BE2C (cell line): Measurements from ENCODE around the gene PPP1R37.

Experiments used
- DNase-seq: peaks from one replicate; pipeline ENCODE4 v3.0.0-alpha.2; 2020
- H3K27me3 ChIP-seq: fragments of 250-450 bp; sonication (Bioruptor Pico); 2 replicates; pipeline ENCODE4 v1.5.1; 2020; ENCODE audit warnings: mild to moderate bottlenecking
- H3K36me3 ChIP-seq: fragments of 250-450 bp; sonication (Bioruptor Pico); 2 replicates; pipeline ENCODE4 v1.5.1; 2020; ENCODE audit warnings: mild to moderate bottlenecking
- H3K4me1 ChIP-seq: fragments of 250-450 bp; sonication (Bioruptor Pico); 2 replicates; pipeline ENCODE4 v1.5.1; 2020
- H3K4me3 ChIP-seq: 2 replicates; pipeline ENCODE4 v1.5.1; 2011; ENCODE audit warnings: low read depth, low read length
- H3K9me3 ChIP-seq: fragments of 250-450 bp; sonication (Bioruptor Pico); 2 replicates; pipeline ENCODE4 v1.5.1; 2020
- TF ChIP-seq, protein P1 (sequence below): IDR thresholded peaks from 2 replicates; pipeline ENCODE4 v1.5.1; 2012; ENCODE audit warnings: mild to moderate bottlenecking, low read depth, low read length

The PPP1R37 gene

DNA sequence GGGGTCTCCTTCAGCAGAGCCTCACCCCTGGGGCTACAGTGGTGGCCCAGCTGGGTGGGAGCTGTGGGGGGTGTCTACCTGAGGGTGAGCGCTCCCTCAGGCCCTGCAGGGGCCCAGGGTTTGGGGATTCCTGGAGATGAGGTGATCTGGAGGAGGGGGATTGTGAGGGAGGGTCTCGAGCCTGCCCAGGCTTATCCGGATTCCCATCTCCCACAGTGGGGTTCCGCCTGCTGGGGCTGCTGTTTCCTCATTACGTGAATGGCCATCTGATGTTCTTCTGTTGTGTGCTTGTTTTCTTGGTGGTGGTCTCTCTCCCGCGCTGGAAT is 4.4 kb downstream of the PPP1R37 start:
- peaks cover 34% of the 10 kb centered on the region for H3K4me1 ChIP-seq
- TF ChIP-seq, protein P1, sequence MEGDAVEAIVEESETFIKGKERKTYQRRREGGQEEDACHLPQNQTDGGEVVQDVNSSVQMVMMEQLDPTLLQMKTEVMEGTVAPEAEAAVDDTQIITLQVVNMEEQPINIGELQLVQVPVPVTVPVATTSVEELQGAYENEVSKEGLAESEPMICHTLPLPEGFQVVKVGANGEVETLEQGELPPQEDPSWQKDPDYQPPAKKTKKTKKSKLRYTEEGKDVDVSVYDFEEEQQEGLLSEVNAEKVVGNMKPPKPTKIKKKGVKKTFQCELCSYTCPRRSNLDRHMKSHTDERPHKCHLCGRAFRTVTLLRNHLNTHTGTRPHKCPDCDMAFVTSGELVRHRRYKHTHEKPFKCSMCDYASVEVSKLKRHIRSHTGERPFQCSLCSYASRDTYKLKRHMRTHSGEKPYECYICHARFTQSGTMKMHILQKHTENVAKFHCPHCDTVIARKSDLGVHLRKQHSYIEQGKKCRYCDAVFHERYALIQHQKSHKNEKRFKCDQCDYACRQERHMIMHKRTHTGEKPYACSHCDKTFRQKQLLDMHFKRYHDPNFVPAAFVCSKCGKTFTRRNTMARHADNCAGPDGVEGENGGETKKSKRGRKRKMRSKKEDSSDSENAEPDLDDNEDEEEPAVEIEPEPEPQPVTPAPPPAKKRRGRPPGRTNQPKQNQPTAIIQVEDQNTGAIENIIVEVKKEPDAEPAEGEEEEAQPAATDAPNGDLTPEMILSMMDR: no peak
- no peak overlapping the region for H3K4me3 ChIP-seq
- H3K27me3 ChIP-seq: no peaks in the 10 kb centered on the region
- no peaks in the 10 kb centered on the region for H3K9me3 ChIP-seq
- DNase-seq: no peak
- peaks cover 18% of the 10 kb centered on the region for H3K36me3 ChIP-seq

DNA sequence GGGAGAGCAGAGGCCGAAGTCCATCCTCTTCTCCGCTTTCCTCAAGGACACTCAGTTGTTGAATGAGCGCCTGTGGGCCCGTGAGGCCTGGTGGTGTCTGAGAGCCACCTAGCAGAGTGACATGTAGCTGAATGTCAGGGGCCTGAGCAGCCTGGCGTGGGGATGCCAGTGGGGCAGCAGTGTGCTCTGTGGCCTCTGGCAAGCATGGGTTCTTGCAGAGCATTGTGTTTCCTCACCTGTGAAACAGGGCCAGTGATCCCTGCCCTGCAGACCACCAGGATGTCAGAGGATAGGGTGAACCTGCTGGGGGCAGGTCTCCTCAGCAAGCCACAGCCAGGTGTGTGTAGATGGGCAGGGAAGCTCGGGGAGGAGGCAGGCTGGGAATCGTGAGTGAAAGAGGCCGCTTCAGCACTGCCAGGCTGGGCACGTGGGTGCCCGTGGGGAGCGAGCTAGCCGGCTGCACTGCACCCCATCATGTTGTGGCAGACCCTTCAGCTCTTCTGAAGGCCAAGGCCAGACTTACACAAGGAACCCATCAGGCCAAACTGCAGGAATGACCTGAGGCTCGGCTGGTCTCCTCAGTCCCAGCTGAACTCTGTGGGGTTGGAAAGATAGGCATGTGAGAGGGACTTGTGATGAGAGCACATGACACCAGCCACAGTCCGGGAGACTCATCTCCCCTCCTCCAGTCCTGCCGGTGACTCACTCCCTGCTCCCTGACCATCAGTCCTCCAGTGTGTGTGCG is 5.0 kb downstream of the PPP1R37 start:
- TF ChIP-seq, protein P1: no peak
- Histone ChIP-seq H3K4me3 (peak overlapping the region; percentile 31), H3K4me1 (peaks cover 37% of the 10 kb centered on the region), H3K36me3 (peaks cover 18% of the 10 kb centered on the region), H3K27me3 (no peaks in the 10 kb centered on the region), H3K9me3 (no peaks in the 10 kb centered on the region)
- peak; percentile 77 for DNase-seq

DNA sequence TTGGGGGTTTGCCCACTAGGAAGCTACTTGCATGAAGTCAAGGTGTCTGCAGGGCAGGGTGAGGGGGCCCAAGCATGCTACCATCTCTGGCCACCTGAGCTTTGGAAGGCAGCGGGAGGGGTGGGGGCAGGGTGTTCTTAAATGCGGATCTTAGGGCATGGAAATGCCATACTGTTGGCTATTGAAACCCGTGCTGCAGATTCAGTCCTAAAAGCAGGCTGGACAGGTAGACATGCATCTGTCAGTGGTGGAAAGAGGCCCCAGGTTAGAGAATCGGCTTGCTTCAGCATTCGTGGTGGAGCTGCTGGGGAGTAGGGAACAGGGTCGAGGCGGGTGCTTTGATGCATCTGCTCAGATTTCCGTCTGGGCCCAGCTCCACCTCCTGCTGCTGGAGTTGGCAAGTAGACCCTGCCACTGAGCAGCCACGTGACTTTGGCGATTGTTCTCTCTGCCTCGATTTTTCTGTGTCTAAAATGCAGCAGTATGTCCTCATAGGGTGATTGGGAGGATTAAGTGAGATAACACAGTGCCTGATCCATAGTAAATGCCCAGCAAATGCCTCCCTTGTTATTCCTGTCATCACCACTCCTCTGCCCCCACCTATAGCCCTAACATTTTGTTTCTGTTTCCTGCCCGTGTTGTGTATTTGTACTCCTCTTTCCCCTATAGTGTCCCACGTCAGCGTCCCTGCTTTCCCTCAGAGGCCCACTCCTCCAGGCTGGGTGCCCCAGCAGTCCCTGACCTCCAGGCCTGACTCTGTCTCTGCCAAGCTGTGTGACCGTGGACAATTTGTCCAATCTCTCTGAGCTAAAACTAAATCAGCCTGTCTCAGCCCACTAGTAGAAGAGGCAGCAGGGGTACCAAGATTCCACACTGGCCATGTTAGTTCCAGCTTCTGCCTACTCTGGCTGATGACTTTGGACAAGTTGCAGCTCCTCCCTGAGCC is 5.8 kb downstream of the PPP1R37 start:
- peak; percentile 58 for DNase-seq
- Histone ChIP-seq H3K27me3 (no peaks in the 10 kb centered on the region), H3K4me1 (peaks cover 42% of the 10 kb centered on the region), H3K36me3 (peaks cover 18% of the 10 kb centered on the region), H3K4me3 (peak overlapping the region; percentile 31), H3K9me3 (no peaks in the 10 kb centered on the region)
- TF ChIP-seq, protein P1: no peak

DNA sequence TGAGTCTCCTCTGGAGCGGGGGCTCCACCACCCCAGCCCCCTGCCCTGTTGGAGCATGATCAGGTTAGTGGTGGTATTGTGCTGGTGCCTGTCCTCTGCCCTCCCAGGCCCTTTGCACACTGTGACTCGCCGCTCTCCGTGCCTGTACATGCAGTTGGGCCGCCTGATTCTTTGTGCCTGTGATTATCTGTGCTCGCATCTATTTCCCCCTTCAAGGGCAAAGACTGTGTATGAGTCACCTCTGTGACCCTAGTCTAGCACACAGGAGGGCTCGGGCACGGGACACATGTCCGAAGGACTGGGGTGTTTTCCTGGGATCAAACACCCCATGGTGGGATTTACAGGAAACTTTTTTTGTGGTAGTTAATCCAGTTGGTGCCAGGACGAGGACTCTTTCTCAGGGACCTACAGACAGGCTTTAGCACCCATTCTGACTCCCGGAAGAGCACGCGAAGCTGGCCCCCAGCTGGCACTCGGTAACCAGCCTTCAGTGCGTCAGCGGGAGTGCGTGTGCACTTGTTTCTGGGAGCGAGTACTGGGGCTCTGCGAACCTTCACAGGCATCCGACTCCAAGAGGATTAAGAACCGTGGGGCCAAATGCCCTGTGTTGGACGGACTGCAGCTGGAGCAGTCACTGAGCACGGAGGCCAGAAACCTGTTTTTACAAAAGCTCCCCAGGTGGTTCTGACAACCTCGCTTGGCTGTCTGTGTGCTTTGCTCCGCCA is 6.7 kb downstream of the PPP1R37 start:
- H3K27me3 ChIP-seq: no peaks in the 10 kb centered on the region
- no peaks in the 10 kb centered on the region for H3K9me3 ChIP-seq
- H3K4me1 ChIP-seq: peaks cover 42% of the 10 kb centered on the region
- H3K36me3 ChIP-seq: peaks cover 18% of the 10 kb centered on the region
- H3K4me3 ChIP-seq: no peak overlapping the region
- DNase-seq: no peak
- TF ChIP-seq, protein P1: no peak

DNA sequence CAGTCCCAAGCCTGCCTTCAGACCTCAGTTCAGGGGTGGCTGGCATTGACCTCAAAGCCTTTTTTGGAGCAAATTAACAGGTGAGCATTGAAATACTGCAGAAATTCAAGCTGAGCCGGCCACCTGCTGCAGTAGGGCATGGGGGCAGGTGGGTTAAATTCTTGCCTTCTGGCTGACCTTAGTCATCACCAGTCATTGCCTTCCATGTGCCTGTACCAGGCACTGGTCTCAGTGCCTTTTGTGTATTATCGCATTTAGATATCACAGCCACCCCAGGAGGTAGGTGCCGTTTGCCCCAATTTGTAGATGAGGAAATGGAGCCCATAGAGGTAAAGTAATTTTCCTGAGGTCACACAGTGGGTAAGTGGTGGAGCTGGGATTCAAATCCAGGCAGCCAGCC is 7.2 kb downstream of the PPP1R37 start:
- no peak for DNase-seq
- no peaks in the 10 kb centered on the region for H3K27me3 ChIP-seq
- TF ChIP-seq, protein P1: no peak
- no peak overlapping the region for H3K4me3 ChIP-seq
- H3K36me3 ChIP-seq: peaks cover 18% of the 10 kb centered on the region
- H3K9me3 ChIP-seq: no peaks in the 10 kb centered on the region
- peaks cover 42% of the 10 kb centered on the region for H3K4me1 ChIP-seq
